Measurements from ENCODE around the gene CPLANE2. TPM values are rescaled to one million over a fixed set of nuclear protein-coding genes. Genes with fewer than 3 reads are reported as not detected.
"Not testable (repeated sequence)": the region's sequence is repeated elsewhere in the genome, so short reads cannot be mapped to it uniquely, and the experiment has no call there.

CPLANE2 gene
- total and polyA plus RNA-seq, 5 experiments from 2014 or later, result 1.7 to 9.6 (median 2.9) TPM

DNA sequence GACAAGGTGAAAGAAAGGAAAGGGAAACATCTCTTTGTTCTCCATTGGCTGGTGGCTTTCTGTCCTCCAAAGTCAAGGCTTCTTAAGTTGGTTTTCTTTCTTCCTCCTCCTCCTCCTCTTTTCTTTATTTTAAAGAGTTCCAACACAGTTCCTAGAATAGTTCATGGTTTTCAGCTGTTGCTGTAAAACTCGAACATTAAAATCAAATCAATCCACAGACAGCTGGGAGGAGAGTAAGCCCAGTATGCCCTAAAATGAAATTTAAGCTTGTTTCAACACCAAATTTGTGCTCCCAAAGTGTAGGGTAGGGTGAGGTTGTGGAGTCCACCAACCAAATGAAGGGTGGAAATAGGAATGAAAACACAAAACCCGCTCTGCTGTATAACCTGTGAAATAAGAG lies 10.5 kb upstream of the CPLANE2 start:
- POLR2A ChIA-PET, result no interaction called here
- no peak for DNase-seq
- peak overlapping the region in 8 of 10 donors; percentile 9 to 68 (median 52) for H3K27ac Mint-ChIP-seq

DNA sequence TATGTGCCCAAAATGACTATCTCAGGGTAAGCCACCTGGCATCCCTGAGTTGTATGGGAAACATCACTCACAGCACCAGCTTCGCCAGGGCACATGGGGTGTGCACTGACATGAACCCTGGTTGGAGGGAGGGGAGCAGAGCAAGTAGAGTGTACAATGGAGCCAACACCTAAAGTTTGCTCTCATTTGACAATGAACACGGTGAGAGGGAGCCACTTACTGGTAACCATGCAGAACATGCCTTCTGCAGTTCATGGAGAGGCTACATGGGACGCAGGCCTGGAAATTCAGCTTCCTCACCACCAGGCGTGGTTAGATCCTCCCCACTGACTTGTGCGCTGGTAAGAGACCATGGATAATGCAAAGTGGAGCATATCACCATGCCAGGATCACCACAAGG lies 10.0 kb upstream of the CPLANE2 start:
- Mint-ChIP-seq H3K9me3 (no peaks in the 10 kb centered on the region), H3K4me1 (peaks cover 9 to 38% (median 26%) of the 10 kb centered on the region in 4 donors), H3K36me3 (peaks cover 0 to 46% (median 2%) of the 10 kb centered on the region in 3 donors), H3K27me3 (no peaks in the 10 kb centered on the region), H3K27ac (peak overlapping the region in 5 of 10 donors; percentile 46 to 68 (median 56)), H3K4me3 (no peak overlapping the region)
- DNase-seq (no peak), ATAC-seq (no peak)
- POLR2A ChIA-PET, result no interaction called here

More for the DNA sequence above, 10.5 kb upstream of the CPLANE2 start:
- H3K4me1 Mint-ChIP-seq, result peaks cover 9 to 40% (median 26%) of the 10 kb centered on the region in 4 donors
- ATAC-seq, result no peak
- H3K4me3 Mint-ChIP-seq, result no peak overlapping the region
- H3K27me3 Mint-ChIP-seq, result no peaks in the 10 kb centered on the region
- H3K9me3 Mint-ChIP-seq, result no peaks in the 10 kb centered on the region
- H3K36me3 Mint-ChIP-seq, result peaks cover 0 to 51% (median 2%) of the 10 kb centered on the region in 3 donors

DNA sequence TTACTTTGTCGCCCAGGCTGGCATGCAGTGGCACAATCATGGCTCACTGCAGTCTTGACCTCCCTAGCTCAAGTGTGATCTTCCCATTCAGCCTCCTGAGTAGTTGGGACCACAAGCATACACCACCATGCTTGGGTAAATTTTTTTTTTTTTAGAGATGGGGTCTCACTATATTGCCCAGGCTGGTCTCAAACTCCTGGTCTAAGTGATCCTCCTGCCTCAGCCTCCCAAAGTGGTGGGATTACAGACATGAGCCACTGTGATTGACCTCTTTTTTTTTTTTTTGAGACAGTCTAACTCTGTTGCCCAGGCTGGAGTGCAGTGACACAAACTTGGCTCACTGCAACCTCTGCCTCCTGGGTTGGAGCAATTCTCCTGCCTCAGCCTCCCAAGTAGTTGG lies 9.3 kb upstream of the CPLANE2 start:
- DNase-seq, H3K27me3 Mint-ChIP-seq, H3K4me3 Mint-ChIP-seq, H3K9me3 Mint-ChIP-seq, POLR2A ChIA-PET, ATAC-seq: not testable (repeated sequence)
- peaks cover 0 to 39% (median 2%) of the 10 kb centered on the region in 3 donors for H3K36me3 Mint-ChIP-seq
- H3K27ac Mint-ChIP-seq, result peak overlapping the region in 4 of 10 donors; percentile 21 to 80 (median 36)
- peaks cover 9 to 34% (median 26%) of the 10 kb centered on the region in 4 donors for H3K4me1 Mint-ChIP-seq

DNA sequence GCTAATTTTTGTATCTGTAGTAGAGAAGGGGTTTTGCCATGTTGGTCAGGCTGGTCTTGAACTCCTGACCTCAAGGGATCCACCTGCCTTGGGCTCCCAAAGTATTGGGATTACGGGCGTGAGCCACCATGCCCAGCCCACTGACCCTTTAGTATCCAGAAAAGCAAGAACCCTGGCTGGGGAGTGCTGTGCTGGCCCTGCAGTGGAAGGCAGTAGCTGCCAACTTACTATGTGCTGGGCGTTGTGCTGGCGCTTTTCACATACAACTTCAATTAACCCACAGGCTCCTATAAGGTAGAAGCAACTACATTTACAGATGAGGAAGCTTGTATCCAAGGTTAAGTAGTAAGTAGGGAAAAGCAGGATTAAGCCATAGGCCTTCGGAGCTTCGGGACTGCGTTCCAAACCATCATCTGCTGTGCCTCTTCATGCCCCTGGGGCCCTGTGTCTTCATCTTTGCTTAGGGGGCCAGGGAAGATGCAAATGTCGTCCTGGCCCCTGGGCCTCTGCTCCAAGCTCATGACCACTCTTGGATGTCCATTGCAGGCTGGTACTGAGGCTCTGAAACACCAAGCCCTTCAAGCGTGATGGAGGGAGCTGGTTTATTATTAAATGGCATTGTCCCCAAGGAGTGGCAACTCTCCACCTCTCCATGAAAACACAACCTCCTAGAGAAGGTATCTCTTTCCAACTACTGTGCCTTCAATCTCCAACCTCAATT lies 8.7 kb upstream of the CPLANE2 start:
- peaks cover 0 to 33% (median 2%) of the 10 kb centered on the region in 3 donors for H3K36me3 Mint-ChIP-seq
- H3K9me3 Mint-ChIP-seq, result no peaks in the 10 kb centered on the region
- no peaks in the 10 kb centered on the region for H3K27me3 Mint-ChIP-seq
- H3K27ac Mint-ChIP-seq, result peak overlapping the region in 4 of 10 donors; percentile 21 to 80 (median 36)
- H3K4me3 Mint-ChIP-seq, result no peak overlapping the region
- H3K4me1 Mint-ChIP-seq, result peaks cover 9 to 28% (median 23%) of the 10 kb centered on the region in 4 donors
- no peak for DNase-seq
- ATAC-seq, result no peak
- POLR2A ChIA-PET, result no interaction called here

DNA sequence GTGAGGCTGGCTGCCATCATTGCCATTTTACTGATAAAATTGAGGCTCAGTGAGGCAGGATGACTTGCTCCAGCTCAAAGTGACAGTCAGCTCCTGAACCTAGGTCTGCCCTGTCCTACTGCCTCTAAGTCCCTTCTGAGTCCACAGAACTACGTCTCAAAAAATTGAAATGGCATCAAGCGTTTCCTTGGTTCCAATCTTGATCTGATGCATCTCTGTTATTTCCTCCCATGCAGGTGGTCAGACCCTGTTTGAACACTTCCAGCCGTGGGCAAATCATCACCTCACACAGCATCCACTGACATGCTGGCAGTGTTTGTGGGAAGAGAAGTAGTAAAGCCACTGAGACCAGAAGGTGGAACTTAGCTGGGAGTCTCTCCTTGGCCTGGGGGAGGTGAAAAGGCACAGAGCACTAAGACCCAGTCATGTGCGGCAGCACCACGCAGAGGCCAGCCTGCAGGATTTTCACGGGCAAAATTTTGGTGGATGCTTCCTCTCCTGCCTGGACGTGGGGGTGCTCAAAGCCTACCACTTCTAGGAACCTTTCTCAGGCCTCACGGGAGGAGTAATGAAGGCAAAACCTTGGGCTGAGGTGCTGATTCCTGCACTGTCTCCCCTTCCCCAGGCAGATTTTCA lies 7.8 kb upstream of the CPLANE2 start:
- H3K9me3 Mint-ChIP-seq, result no peaks in the 10 kb centered on the region
- H3K4me3 Mint-ChIP-seq, result no peak overlapping the region
- no peak for ATAC-seq
- no peaks in the 10 kb centered on the region for H3K27me3 Mint-ChIP-seq
- peaks cover 0 to 26% (median 2%) of the 10 kb centered on the region in 3 donors for H3K36me3 Mint-ChIP-seq
- no peak for DNase-seq
- POLR2A ChIA-PET, result no interaction called here
- H3K27ac Mint-ChIP-seq, result peak overlapping the region in 5 of 10 donors; percentile 21 to 88 (median 31)
- peaks cover 9 to 21% (median 18%) of the 10 kb centered on the region in 4 donors for H3K4me1 Mint-ChIP-seq

DNA sequence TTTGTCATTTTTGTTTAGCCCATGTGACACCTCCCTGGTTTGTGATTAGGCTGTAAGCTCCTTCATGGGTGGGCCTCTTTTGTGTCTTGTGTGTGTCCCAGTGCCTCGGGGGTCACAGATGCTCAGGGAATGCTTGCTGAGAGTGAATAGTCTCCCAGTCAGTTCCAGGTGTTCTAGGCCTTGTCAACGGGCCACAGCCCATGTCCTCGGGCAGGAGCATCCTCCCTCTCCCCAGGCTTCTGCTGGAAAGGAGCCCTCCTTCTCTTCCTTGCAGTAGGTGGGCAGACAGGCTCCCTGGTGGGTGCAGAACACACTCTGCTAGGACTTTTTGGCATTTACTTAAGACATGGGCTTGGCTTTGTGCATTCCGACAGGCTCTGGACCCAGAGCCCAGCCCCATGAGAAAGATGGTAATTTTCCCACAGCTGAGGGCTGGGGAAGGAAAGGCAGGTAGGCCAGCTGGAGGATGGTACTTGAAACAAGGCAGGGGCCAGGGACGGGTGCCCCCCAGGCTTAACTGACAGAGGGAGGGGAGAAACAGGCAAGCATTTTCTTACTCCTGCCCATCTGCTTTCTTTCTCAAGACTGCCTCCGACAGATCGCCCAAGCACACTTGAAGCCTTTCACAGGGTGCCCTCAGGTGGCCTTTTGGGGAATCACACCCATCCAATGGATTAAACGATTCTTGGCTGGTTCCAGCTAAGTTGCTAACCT lies 7.1 kb upstream of the CPLANE2 start:
- Mint-ChIP-seq H3K9me3 (no peaks in the 10 kb centered on the region), H3K27ac (peak overlapping the region in 7 of 10 donors; percentile 21 to 91 (median 66)), H3K27me3 (no peaks in the 10 kb centered on the region), H3K4me3 (no peak overlapping the region), H3K36me3 (peaks cover 0 to 20% (median 2%) of the 10 kb centered on the region in 3 donors), H3K4me1 (peaks cover 5 to 15% (median 11%) of the 10 kb centered on the region in 4 donors)
- POLR2A ChIA-PET, result interaction anchor here (1.8 kb wide), 1 partner anchor 165 kb away, joined by 5 read pairs; no protein-coding TSS in a partner anchor
- DNase-seq (peak; percentile 48 to 86 (median 70)), ATAC-seq (peak; percentile 84 to 93)

DNA sequence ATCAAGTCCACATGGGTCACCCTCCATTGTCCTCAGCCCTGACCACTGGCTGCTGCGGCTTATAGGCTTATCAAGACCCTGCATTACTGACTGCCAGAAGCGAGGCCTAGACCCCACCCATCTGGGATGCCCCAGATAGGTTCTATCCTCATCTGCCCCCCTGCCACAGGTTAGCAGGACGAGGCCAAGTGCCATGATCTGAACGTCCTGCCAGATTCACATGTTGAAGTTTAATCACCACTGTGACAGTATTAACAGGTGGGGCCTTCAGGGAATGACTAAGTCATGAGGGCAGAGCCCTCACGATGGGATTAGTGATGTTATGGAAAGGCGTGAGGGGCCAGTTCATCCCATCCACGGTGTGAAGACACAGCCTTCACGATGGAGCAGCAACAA lies 6.2 kb upstream of the CPLANE2 start:
- Mint-ChIP-seq H3K27ac (peak overlapping the region in 2 of 10 donors; percentile 57 to 62), H3K4me1 (peaks cover 3 to 8% (median 7%) of the 10 kb centered on the region in 4 donors), H3K27me3 (no peaks in the 10 kb centered on the region), H3K4me3 (no peak overlapping the region), H3K36me3 (peaks cover 0 to 16% (median 2%) of the 10 kb centered on the region in 3 donors), H3K9me3 (no peaks in the 10 kb centered on the region)
- no peak for ATAC-seq
- no peak for DNase-seq
- POLR2A ChIA-PET, result interaction anchor here (1.8 kb wide), 1 partner anchor 165 kb away, joined by 5 read pairs; no protein-coding TSS in a partner anchor

DNA sequence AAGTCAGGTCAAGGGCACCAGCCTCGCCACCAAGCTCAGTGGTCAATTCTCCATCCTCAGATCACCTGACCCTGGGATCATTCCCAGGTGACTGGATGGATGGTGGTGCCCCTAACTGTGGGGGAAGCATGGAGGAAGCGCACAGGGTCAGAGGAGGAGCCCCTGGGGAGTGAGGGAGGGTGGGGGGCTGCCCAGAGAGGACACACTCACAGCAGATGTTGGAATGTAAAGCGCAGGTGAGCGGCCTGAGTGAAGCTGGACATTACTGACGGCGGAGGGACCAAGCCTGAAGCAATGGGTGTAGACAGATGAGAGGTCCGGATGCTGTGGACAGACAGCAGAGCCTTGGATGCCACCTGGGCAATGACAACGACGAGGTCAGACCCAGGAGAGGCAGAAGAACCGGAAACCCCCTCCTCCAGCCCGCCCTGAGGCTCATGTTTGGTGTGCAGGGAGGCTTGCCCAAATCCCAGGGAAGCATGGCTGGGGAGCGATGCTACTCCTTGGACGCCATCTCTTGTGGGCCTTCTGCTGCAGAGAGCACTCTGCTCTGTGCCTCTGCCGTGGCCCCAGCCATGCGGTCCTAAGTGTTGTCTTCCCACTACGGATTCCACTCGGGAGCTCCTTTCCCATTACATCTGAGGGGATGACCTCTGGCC lies 5.7 kb upstream of the CPLANE2 start:
- Mint-ChIP-seq H3K27ac (peak overlapping the region in 2 of 10 donors; percentile 57 to 62), H3K4me1 (peaks cover 3 to 11% (median 8%) of the 10 kb centered on the region in 4 donors), H3K4me3 (no peak overlapping the region), H3K27me3 (no peaks in the 10 kb centered on the region), H3K36me3 (peaks cover 0 to 14% (median 2%) of the 10 kb centered on the region in 3 donors), H3K9me3 (no peaks in the 10 kb centered on the region)
- ATAC-seq (no peak), DNase-seq (no peak)
- POLR2A ChIA-PET, result interaction anchor here (1.8 kb wide), 1 partner anchor 164 kb away, joined by 5 read pairs; no protein-coding TSS in a partner anchor

DNA sequence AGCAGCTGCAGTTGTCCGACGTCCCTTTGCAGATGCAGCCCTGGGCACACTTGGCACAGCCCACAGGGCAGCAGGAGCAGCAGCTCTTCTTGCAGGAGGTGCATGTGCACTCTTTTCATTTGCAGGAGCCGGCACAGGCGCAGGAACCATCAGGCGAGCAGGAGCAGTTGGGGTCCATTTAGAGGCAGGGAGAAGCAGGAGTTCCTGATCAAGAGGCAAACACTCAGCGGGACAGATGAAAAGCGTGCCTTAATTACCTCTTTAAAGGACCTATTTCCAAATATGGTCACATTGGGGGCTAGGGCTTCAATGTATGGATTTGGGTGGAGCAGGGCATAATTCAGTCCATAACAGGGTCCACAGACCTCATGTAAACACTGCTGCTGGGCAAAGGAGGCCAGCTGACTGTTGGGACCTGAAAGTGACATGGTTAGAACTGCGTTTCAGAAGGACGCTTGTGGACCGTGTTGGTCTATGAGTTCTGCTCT lies 4.3 kb upstream of the CPLANE2 start:
- H3K9me3 Mint-ChIP-seq, result no peaks in the 10 kb centered on the region
- no peak overlapping the region for H3K4me3 Mint-ChIP-seq
- H3K36me3 Mint-ChIP-seq, result peaks cover 0 to 2% (median 0%) of the 10 kb centered on the region in 3 donors
- POLR2A ChIA-PET, result interaction anchor here (0.7 kb wide), 1 partner anchor 13 kb away, joined by 9 read pairs; no protein-coding TSS in a partner anchor
- peak overlapping the region in 2 of 10 donors; percentile 29 to 46 for H3K27ac Mint-ChIP-seq
- DNase-seq, result no peak
- peaks cover 8 to 21% (median 19%) of the 10 kb centered on the region in 4 donors for H3K4me1 Mint-ChIP-seq
- no peak for ATAC-seq
- H3K27me3 Mint-ChIP-seq, result no peaks in the 10 kb centered on the region

DNA sequence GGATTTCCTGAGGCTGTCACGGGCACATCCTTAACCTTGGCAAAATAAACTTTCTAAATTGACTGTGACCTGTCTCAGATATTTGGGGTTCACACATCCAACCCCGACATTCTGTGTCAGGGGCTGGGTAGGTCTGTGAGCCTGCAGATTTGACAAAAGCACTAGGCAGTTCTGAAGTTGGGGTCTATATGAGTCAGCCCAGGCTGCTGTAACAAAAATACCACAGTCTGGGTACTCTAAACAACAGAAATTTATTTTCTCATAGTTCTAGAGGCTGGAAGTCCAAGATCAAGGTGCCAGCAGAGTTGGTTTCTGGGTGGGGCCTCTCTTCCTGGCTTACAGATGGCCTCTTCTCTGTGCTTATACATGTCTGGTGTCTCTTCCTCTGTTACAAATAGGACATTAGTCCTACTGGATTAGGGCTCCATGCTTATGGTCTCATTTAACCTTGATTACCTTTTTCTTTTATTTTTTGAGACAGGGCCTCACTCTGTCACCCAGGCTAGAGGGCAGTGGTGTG lies 3.0 kb upstream of the CPLANE2 start:
- POLR2A ChIA-PET, result interaction anchor here (0.7 kb wide), 1 partner anchor 35 kb away, joined by 3 read pairs; no protein-coding TSS in a partner anchor
- Mint-ChIP-seq H3K27me3 (no peaks in the 10 kb centered on the region), H3K9me3 (no peaks in the 10 kb centered on the region), H3K27ac (peak overlapping the region in 4 of 10 donors; percentile 20 to 58 (median 50)), H3K36me3 (no peaks in the 10 kb centered on the region), H3K4me3 (peak overlapping the region in 1 of 10 donors; percentile 57), H3K4me1 (peaks cover 12 to 30% (median 26%) of the 10 kb centered on the region in 4 donors)
- no peak for ATAC-seq
- no peak for DNase-seq

DNA sequence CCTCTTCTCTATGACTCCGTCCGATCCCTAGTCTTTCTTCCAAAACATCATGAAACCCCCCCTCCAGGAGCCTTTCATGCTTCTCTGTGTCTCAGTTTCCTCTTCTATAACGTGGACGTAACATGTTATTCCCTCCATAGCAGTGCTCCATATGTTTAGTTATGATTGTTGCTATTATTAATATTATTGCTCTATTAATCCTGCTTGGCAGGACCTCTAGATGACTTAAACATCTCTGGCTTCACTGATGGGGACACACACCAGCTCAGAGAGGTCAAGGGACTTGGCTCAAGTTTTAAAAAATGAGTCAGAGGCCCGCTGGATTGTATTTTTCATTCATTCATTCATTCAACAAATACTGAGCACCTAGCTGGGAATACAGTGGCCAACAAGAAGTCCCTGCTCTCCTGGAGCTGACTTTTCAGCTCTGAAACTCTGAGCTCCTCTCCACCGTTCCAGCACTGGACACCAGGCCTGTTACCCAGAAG lies 404 bp upstream of the CPLANE2 start:
- H3K9me3 Mint-ChIP-seq, result no peaks in the 10 kb centered on the region
- POLR2A ChIA-PET, result interaction anchor here (0.7 to 1.8 kb wide), 4 partner anchors 19 to 158 kb away, joined by 3 to 18 read pairs (median 3); no protein-coding TSS in a partner anchor
- H3K4me1 Mint-ChIP-seq, result peaks cover 9 to 28% (median 20%) of the 10 kb centered on the region in 4 donors
- ATAC-seq, result no peak
- H3K27ac Mint-ChIP-seq, result peak overlapping the region; percentile 86 to 99 (median 96)
- H3K27me3 Mint-ChIP-seq, result no peaks in the 10 kb centered on the region
- H3K4me3 Mint-ChIP-seq, result peak overlapping the region; percentile 90 to 95 (median 92)
- H3K36me3 Mint-ChIP-seq, result peaks cover 0 to 2% (median 0%) of the 10 kb centered on the region in 3 donors
- DNase-seq, result no peak
